HuH-7.5 (cell line): Measurements from ENCODE around the gene LRMDA.

Source experiments
- DNase-seq: peaks from one replicate; pipeline ENCODE4 v3.0.0; 2011; ENCODE audit warnings: low spot score

LRMDA gene

GRCh38 chr10:76029782-76030181 is 598.4 kb downstream of the LRMDA start:
- DNase-seq: no peak

GRCh38 chr10:76031099-76031498 is 599.7 kb downstream of the LRMDA start:
- no peak for DNase-seq

- no peak for DNase-seq
These were observed 600.6 kb downstream of the LRMDA start for GRCh38 chr10:76031769-76032699.

- no peak for DNase-seq
These were observed 601.2 kb downstream of the LRMDA start for GRCh38 chr10:76032700-76033039.

- DNase-seq: peak; percentile 55
These were observed 602.2 kb downstream of the LRMDA start for GRCh38 chr10:76033457-76034196.

- no peak for DNase-seq
These were observed 603.2 kb downstream of the LRMDA start for GRCh38 chr10:76034353-76035205.

- no peak for DNase-seq
These were observed 604.0 kb downstream of the LRMDA start for GRCh38 chr10:76035206-76036110.

- DNase-seq: peak; percentile 38
These were observed 604.9 kb downstream of the LRMDA start for GRCh38 chr10:76036111-76036940.

- no peak for DNase-seq
These were observed 605.5 kb downstream of the LRMDA start for GRCh38 chr10:76036962-76037361.

GRCh38 chr10:76037531-76038155 is 606.2 kb downstream of the LRMDA start:
- DNase-seq: no peak

GRCh38 chr10:76038696-76039095 is 607.3 kb downstream of the LRMDA start:
- no peak for DNase-seq

GRCh38 chr10:76040107-76040829 is 608.8 kb downstream of the LRMDA start:
- DNase-seq: no peak

- DNase-seq: no peak
These were observed 609.4 kb downstream of the LRMDA start for GRCh38 chr10:76040830-76041220.

GRCh38 chr10:76041551-76041950 is 610.1 kb downstream of the LRMDA start:
- no peak for DNase-seq

- DNase-seq: no peak
These were observed 611.8 kb downstream of the LRMDA start for GRCh38 chr10:76043261-76043660.

GRCh38 chr10:76044751-76045150 is 613.3 kb downstream of the LRMDA start:
- no peak for DNase-seq

GRCh38 chr10:76045174-76045573 is 613.8 kb downstream of the LRMDA start:
- no peak for DNase-seq

GRCh38 chr10:76047521-76047920 is 616.1 kb downstream of the LRMDA start:
- no peak for DNase-seq

GRCh38 chr10:76049581-76050290 is 618.3 kb downstream of the LRMDA start:
- DNase-seq: no peak
